Measurements from ENCODE around the gene ADAMTS8.

DNA sequence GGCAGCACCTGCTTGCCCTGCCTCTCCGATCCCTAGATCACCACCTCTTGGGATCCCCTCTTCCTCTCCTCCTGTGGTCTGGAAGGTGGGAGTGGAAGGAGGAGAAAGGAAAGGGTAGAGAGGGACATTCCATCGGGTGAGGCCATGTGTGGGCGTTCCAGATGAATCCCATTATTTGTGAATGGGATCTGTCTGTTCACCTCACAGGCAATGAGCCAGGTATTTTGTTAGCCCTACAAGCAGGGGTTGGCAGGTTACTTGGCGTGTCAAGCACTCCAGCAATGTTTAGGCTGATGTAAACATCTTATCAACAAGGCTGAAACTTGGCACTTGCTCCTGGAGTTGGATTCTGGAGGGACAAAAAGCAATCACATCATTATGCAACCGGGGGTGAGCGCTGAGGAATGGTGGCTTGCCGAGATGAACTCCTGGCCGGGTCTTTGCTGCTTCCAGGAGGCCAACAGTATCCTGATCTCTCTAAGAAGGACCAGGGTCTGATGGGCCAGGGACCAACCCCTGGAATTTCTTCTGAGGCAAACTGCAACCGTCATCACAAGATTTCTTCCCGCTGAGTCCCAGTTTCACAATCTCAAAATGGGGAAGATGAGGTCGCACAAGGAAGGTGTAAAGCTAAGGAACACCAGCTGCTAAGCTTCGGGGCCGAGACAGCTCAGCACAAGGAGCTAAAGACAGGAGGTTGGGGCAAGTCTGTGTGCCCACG, 7.8 kb downstream of the ADAMTS8 start:
- no peak for TF ChIP-seq JUNB (IDR thresholded peaks at IDR 0.05)
- no peak for TF ChIP-seq PAX5 (IDR thresholded peaks at IDR 0.05; ENCODE audit: borderline replicate concordance, low read depth, low read length)
